GM12892 (cell line): ENCODE data around the gene ACSS1.

Experiments used
- POLR2A ChIP-seq: IDR thresholded peaks from 2 replicates; pipeline ENCODE4 v1.6.1; 2011; ENCODE audit warnings: low read depth, low read length, control low read depth
- POLR2AphosphoS5 ChIP-seq: IDR thresholded peaks from 2 replicates; pipeline ENCODE4 v1.6.1; 2011; ENCODE audit warnings: low read depth, low read length, control low read depth

DNA sequence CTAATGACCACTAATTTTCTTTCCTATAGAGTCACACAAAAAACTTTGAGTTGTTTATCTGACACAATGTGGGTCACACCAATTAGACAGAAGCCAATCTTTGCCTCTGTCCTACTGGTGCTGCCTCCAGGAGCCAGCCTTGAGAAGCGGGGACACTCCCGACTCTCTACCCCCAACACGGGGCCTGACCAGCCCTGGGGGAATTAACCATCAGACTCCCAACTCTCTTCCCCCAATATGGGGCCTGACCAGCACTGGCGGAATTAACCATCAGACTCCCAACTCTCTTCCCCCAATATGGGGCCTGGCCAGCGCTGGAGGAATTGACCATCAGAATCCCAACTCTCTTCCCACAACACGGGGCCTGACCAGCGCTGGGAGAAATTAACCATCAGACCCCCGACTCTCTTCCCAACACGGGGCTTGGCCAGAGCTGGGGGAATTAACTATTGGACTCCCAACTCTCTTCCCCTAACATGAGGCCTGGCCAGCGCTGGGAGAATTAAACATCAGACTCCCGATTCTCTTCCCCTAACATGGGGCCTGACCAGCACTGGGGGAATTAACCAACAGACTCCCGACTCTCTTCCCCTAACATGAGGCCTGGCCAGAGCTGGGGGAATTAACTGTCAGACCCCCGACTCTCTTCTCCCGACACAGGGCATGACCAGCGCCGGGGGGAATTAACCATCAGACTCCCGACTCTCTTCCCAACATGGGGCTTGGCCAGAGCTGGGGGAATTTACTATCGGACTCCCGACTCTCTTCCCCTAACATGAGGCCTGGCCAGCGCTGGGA is 96.4 kb downstream of the ACSS1 start:
- TF ChIP-seq POLR2A (no peak), POLR2AphosphoS5 (no peak)
